ENCODE data around the gene PTGR3.

The PTGR3 gene

GRCh38 chr18:75167759-75168618 lies 41.0 kb downstream of the PTGR3 start:
- in situ Hi-C loops (cut with HindIII; ENCODE audit: low sequenced_read_pairs), result no loop called here
- no peak for TF ChIP-seq CTCF (IDR thresholded peaks at IDR 0.05; ENCODE audit: low read depth, low read length, missing control alignments)
- peak; percentile 43 for DNase-seq (ENCODE audit: low read depth)
- peak overlapping the region; percentile 46 for H3K4me3 ChIP-seq (ENCODE audit: low read depth, low read length)

GRCh38 chr18:75167137-75167536 lies 41.8 kb downstream of the PTGR3 start:
- TF ChIP-seq CTCF (IDR thresholded peaks at IDR 0.05; ENCODE audit: low read depth, low read length, missing control alignments), result no peak
- no peak overlapping the region for H3K4me3 ChIP-seq (ENCODE audit: low read depth, low read length)
- in situ Hi-C loops (cut with HindIII; ENCODE audit: low sequenced_read_pairs), result no loop called here

GRCh38 chr18:75165926-75166325 lies 43.0 kb downstream of the PTGR3 start:
- in situ Hi-C loops (cut with HindIII; ENCODE audit: low sequenced_read_pairs), result no loop called here
- H3K4me3 ChIP-seq (ENCODE audit: low read depth, low read length), result no peak overlapping the region
- no peak for TF ChIP-seq CTCF (IDR thresholded peaks at IDR 0.05; ENCODE audit: low read depth, low read length, missing control alignments)
- no peak for DNase-seq (ENCODE audit: low read depth)

More at GRCh38 chr18:75167137-75167536, 41.8 kb downstream of the PTGR3 start:
- DNase-seq (ENCODE audit: low read depth), result no peak

GRCh38 chr18:75164479-75164878 lies 44.5 kb downstream of the PTGR3 start:
- no peak for DNase-seq (ENCODE audit: low read depth)
- in situ Hi-C loops (cut with HindIII; ENCODE audit: low sequenced_read_pairs), result no loop called here
- no peak for TF ChIP-seq CTCF (IDR thresholded peaks at IDR 0.05; ENCODE audit: low read depth, low read length, missing control alignments)
- H3K4me3 ChIP-seq (ENCODE audit: low read depth, low read length), result no peak overlapping the region

GRCh38 chr18:75163736-75164135 lies 45.2 kb downstream of the PTGR3 start:
- in situ Hi-C loops (cut with HindIII; ENCODE audit: low sequenced_read_pairs), result no loop called here
- no peak overlapping the region for H3K4me3 ChIP-seq (ENCODE audit: low read depth, low read length)
- no peak for DNase-seq (ENCODE audit: low read depth)
- no peak for TF ChIP-seq CTCF (IDR thresholded peaks at IDR 0.05; ENCODE audit: low read depth, low read length, missing control alignments)

- no peak overlapping the region for H3K4me3 ChIP-seq (ENCODE audit: low read depth, low read length)
- in situ Hi-C loops (cut with HindIII; ENCODE audit: low sequenced_read_pairs), result no loop called here
- DNase-seq (ENCODE audit: low read depth), result no peak
- no peak for TF ChIP-seq CTCF (IDR thresholded peaks at IDR 0.05; ENCODE audit: low read depth, low read length, missing control alignments)
Observed at GRCh38 chr18:75162978-75163377, 46.0 kb downstream of the PTGR3 start.

Data from astrocyte of the cerebellum (primary cell).